ENCODE results near the gene LHX8.

Gene LHX8

DNA sequence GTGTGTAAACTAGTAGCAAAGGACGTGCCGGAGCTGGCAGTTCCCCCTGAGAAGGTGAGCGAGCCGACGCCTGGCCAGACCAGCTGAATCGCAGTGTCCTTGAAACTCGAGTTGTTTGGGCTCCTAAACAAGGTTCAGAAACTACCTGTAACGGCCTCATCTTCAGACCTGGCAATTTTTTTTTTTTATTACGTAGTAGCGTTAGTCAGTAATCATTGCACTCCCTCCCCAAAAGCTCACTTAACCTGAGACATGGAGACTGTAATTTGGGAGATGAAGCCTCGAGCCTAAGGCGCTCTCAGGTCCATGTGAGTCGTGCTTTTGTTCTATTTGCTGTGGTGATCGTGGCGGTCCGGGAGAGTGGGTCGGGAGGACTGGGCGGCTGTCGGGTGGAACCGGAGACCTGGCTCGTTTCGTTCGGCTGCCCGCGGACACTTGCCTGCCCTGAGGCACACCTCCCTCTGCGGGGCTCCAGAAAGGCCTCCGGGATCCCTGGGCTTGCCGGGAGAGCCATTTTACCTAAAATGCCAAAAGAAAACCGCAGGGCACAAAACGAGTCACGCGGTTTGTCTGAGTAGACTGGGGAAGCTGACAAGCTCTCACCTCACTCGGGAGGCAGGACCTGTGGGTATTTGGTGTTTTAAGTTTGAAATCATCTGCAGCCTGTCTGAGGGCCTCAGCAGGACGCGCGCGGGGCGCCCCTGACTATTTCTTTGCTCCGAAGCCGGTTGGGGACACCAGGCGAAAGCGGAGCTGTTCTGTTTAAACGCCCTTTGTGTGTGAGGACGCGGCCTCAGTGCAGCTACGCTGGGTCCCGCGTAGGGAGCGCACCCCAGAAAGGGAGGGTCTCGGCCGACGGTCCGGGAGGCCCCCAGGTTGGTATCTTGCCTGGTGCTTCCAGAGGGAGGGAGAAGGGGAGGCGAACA lies 722 bp downstream of the LHX8 start:
- H3K9me3 ChIP-seq (replicated peaks; ENCODE audit: low read length): no peaks in the 10 kb centered on the region
- H3K4me3 ChIP-seq (ENCODE audit: low read length): peak overlapping the region; percentile 59
- H3K27me3 ChIP-seq (ENCODE audit: control insufficient read depth, insufficient read depth, low read length): peaks cover 95% of the 10 kb centered on the region
- H3K9ac ChIP-seq (ENCODE audit: low read depth, low read length): no peak overlapping the region
- peak overlapping the region; percentile 73 for H3K4me2 ChIP-seq (ENCODE audit: low read length)
- H3K36me3 ChIP-seq (ENCODE audit: insufficient read depth, low read length): no peaks in the 10 kb centered on the region
- H3K4me1 ChIP-seq (ENCODE audit: control insufficient read depth, insufficient read depth, low read length): peaks cover 5% of the 10 kb centered on the region

DNA sequence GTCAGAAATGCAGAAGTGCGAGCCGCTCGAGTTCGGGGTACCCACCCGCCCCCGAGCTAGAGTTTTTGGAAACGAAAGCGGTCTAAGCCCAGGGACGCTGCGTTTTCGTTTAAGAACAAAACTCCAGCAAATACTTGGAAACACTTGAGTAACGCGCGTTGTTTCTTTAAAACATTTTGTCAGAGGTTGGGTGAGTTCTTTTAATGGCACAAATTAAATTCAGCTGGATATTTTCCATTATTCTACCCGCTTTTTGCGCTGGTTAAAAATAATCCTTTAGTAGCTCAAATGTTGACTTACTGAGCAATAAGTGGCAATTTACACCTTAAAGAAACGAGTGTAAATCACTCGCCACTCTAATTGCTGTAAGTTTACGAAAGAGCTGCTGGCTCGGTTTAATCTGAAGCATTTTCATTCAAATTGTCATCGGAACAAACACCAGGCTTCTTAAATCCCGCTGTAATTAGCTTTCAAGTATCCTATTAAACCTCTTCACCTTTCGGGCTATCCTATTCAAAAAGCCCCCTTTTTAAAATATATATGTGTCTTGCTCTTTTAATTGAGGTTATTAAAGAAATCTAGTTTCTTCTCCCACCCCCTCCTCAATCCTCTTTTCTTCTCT lies 1.5 kb downstream of the LHX8 start:
- peak overlapping the region; percentile 73 for H3K4me2 ChIP-seq (ENCODE audit: low read length)
- H3K4me3 ChIP-seq (ENCODE audit: low read length): peak overlapping the region; percentile 59
- H3K4me1 ChIP-seq (ENCODE audit: control insufficient read depth, insufficient read depth, low read length): peaks cover 5% of the 10 kb centered on the region
- H3K9ac ChIP-seq (ENCODE audit: low read depth, low read length): no peak overlapping the region
- no peaks in the 10 kb centered on the region for H3K9me3 ChIP-seq (replicated peaks; ENCODE audit: low read length)
- no peaks in the 10 kb centered on the region for H3K36me3 ChIP-seq (ENCODE audit: insufficient read depth, low read length)
- peaks cover 91% of the 10 kb centered on the region for H3K27me3 ChIP-seq (ENCODE audit: control insufficient read depth, insufficient read depth, low read length)

DNA sequence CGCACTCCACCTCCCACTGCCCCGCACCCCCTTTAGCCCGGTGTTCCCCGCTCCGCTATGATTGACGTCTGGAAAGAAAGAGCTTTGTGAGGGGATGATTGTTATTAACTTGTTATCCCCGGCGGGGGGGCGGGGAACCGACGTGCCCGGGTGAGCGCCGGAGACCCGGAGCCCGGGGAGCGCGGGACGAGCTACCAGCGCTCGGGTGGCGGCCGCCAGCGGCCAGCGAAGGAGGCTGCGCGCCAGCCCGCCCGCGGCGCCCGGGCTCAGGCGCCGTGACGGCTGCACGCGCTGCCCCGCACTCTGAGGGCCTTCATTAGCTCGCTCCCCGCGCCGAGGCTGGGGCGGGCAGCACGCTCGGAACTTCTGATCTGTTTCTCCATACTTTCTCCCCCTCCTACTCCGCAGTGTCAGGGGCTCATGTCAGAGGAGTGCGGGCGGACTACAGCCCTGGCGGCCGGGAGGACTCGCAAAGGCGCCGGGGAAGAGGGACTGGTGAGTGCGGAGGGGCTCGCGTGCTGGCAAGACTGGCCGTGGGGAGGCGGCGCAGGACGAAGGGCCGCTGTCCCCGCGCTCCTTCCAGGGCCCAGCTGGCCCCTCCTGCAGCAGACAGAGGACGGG lies 2.1 kb downstream of the LHX8 start:
- no peak overlapping the region for H3K9ac ChIP-seq (ENCODE audit: low read depth, low read length)
- peaks cover 86% of the 10 kb centered on the region for H3K27me3 ChIP-seq (ENCODE audit: control insufficient read depth, insufficient read depth, low read length)
- H3K4me3 ChIP-seq (ENCODE audit: low read length): no peak overlapping the region
- H3K4me2 ChIP-seq (ENCODE audit: low read length): peak overlapping the region; percentile 26
- no peaks in the 10 kb centered on the region for H3K36me3 ChIP-seq (ENCODE audit: insufficient read depth, low read length)
- H3K4me1 ChIP-seq (ENCODE audit: control insufficient read depth, insufficient read depth, low read length): peaks cover 5% of the 10 kb centered on the region
- no peaks in the 10 kb centered on the region for H3K9me3 ChIP-seq (replicated peaks; ENCODE audit: low read length)

DNA sequence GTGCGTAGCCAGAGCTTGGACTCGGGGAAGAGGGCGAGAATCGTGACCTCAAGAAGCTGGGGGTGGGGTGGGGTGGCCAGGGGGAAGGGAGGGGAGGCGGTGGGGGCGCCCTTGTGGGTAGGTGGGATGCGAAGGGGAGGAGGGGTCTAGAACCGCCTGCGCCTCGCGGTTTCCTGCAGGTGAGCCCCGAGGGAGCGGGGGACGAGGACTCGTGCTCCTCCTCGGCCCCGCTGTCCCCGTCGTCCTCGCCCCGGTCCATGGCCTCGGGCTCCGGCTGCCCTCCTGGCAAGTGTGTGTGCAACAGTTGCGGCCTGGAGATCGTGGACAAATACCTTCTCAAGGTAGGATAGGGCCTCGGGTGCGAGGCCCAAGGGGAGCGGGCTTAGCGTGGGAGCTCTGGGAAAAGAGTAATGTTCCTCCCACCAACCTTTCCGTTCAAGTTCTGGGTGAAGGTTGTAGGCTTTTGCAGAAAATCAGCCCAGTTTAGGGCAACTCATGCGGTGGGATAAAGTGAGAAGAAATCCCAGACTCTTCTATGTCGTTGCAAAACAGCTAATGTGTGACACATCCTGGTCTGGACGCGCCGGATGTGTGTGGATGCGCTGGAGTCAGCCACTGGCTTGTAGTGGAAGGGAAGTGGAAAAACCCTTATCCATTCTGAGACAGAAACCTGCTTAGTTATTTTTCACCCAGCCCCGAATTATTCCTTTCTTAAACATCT lies 2.9 kb downstream of the LHX8 start:
- Histone ChIP-seq H3K36me3 (ENCODE audit: insufficient read depth, low read length) (no peaks in the 10 kb centered on the region), H3K4me3 (ENCODE audit: low read length) (no peak overlapping the region), H3K27me3 (ENCODE audit: control insufficient read depth, insufficient read depth, low read length) (peaks cover 84% of the 10 kb centered on the region), H3K4me1 (ENCODE audit: control insufficient read depth, insufficient read depth, low read length) (peaks cover 5% of the 10 kb centered on the region), H3K9ac (ENCODE audit: low read depth, low read length) (no peak overlapping the region), H3K4me2 (ENCODE audit: low read length) (no peak overlapping the region), H3K9me3 (replicated peaks; ENCODE audit: low read length) (no peaks in the 10 kb centered on the region)

DNA sequence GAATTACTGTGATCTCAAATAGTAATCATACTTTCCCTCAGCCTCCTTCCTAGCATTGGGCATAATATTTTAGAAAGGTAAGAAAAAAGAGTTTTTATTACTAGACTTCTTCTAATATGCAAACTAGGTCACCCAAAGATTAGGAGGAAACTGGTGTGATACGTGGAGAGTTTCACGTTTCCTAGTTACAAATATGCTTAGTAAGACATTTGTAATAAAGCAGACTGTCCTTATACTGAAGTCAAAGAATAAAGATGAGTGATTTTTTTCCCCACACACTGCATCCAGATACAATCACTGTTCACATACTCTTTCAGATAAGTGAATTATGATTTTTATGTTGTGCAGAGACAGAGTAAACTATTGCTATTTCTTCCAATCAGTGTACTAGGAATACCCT lies 17.9 kb downstream of the LHX8 start:
- Histone ChIP-seq H3K4me3 (ENCODE audit: low read length) (no peak overlapping the region), H3K36me3 (ENCODE audit: insufficient read depth, low read length) (no peaks in the 10 kb centered on the region), H3K4me2 (ENCODE audit: low read length) (no peak overlapping the region), H3K9me3 (replicated peaks; ENCODE audit: low read length) (no peaks in the 10 kb centered on the region), H3K9ac (ENCODE audit: low read depth, low read length) (no peak overlapping the region), H3K4me1 (ENCODE audit: control insufficient read depth, insufficient read depth, low read length) (no peaks in the 10 kb centered on the region), H3K27me3 (ENCODE audit: control insufficient read depth, insufficient read depth, low read length) (no peaks in the 10 kb centered on the region)

DNA sequence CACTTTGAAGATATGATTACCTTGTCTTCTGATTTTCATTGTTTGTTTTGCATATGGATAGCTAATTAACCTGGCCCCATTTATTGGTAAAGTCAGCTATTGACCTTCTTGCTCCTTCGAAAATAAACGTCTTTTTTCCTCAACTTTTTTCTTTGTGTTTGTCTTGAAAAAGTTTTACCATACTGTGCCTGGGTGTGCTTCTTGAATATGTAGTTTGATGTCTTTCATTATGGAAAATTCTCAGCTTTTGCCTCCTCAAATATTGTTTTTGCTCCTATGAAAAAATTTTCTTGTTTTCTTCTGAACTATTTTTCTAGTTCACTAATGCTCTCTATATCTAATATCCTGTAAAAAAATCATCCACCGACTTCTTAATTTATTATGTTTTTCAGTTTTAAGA lies 25.0 kb downstream of the LHX8 start:
- no peak overlapping the region for H3K9ac ChIP-seq (ENCODE audit: low read depth, low read length)
- no peaks in the 10 kb centered on the region for H3K4me1 ChIP-seq (ENCODE audit: control insufficient read depth, insufficient read depth, low read length)
- H3K27me3 ChIP-seq (ENCODE audit: control insufficient read depth, insufficient read depth, low read length): no peaks in the 10 kb centered on the region
- no peaks in the 10 kb centered on the region for H3K36me3 ChIP-seq (ENCODE audit: insufficient read depth, low read length)
- no peak overlapping the region for H3K4me3 ChIP-seq (ENCODE audit: low read length)
- H3K9me3 ChIP-seq (replicated peaks; ENCODE audit: low read length): no peaks in the 10 kb centered on the region
- H3K4me2 ChIP-seq (ENCODE audit: low read length): no peak overlapping the region

DNA sequence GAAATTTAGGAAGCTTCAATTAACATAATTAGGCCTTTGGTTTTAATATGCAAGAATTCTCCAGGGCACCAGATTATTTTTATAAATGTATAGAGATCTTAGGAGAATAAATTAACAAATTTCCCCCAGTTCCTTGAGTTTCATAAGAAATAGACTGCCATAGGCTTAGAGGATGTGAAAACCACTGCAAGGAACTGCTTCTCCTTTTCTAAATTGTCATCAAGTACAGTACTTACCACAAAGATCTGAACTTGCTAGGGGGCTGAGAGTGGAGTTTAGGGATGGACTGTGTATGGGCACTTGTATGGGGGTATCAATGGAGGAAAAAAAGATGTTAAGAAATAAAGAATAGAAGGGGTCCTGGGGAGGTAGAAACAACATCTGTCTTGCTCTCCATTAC lies 31.1 kb downstream of the LHX8 start:
- H3K36me3 ChIP-seq (ENCODE audit: insufficient read depth, low read length): no peaks in the 10 kb centered on the region

DNA sequence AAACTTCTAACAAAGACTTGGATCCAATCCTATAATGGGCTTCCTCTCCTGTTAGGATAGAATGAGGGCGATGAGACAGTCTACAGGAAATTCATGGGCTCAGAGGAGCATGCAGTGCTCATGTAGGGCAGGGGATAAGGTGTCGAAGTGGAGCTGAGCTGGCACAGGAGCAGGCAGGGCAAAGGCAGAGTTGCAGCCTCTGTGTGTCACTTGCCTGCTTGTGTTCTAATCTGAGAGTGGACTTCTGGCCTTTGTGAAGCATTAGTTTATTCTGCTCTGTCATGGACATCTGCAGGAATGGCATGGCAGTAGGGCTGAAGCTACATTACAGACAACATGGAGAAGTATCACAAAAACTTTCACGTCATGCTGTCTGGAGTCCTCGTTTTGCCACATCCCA lies 32.6 kb downstream of the LHX8 start:
- Histone ChIP-seq H3K4me2 (ENCODE audit: low read length) (no peak overlapping the region), H3K27me3 (ENCODE audit: control insufficient read depth, insufficient read depth, low read length) (no peaks in the 10 kb centered on the region), H3K4me3 (ENCODE audit: low read length) (no peak overlapping the region), H3K4me1 (ENCODE audit: control insufficient read depth, insufficient read depth, low read length) (no peaks in the 10 kb centered on the region), H3K36me3 (ENCODE audit: insufficient read depth, low read length) (no peaks in the 10 kb centered on the region), H3K9me3 (replicated peaks; ENCODE audit: low read length) (no peaks in the 10 kb centered on the region), H3K9ac (ENCODE audit: low read depth, low read length) (no peak overlapping the region)

More for the DNA sequence above, 31.1 kb downstream of the LHX8 start:
- Histone ChIP-seq H3K4me3 (ENCODE audit: low read length) (no peak overlapping the region), H3K4me1 (ENCODE audit: control insufficient read depth, insufficient read depth, low read length) (no peaks in the 10 kb centered on the region), H3K9ac (ENCODE audit: low read depth, low read length) (no peak overlapping the region), H3K9me3 (replicated peaks; ENCODE audit: low read length) (no peaks in the 10 kb centered on the region), H3K27me3 (ENCODE audit: control insufficient read depth, insufficient read depth, low read length) (no peaks in the 10 kb centered on the region), H3K4me2 (ENCODE audit: low read length) (no peak overlapping the region)

DNA sequence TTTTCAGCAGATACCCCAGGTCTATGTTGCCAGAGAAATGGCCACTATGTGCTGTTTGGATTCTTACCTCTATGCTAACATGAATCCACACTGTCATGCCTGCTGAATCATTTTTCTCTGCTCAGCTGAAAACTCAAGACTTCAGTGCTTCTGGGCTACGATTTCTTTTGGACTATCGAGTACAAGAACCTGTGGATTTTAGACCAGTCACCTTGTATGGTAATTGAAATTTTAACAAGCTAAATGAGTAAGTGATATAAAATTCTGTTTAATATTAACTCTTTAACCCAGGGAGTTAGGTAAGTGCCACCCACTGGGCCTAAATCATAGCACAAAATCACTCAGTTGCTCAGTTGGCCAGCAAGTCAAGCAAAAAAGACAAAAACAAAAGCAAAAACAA lies 35.8 kb downstream of the LHX8 start:
- no peaks in the 10 kb centered on the region for H3K27me3 ChIP-seq (ENCODE audit: control insufficient read depth, insufficient read depth, low read length)
- no peak overlapping the region for H3K9ac ChIP-seq (ENCODE audit: low read depth, low read length)
- no peaks in the 10 kb centered on the region for H3K4me1 ChIP-seq (ENCODE audit: control insufficient read depth, insufficient read depth, low read length)
- no peak overlapping the region for H3K4me2 ChIP-seq (ENCODE audit: low read length)
- no peak overlapping the region for H3K4me3 ChIP-seq (ENCODE audit: low read length)
- no peaks in the 10 kb centered on the region for H3K36me3 ChIP-seq (ENCODE audit: insufficient read depth, low read length)
- H3K9me3 ChIP-seq (replicated peaks; ENCODE audit: low read length): no peaks in the 10 kb centered on the region

DNA sequence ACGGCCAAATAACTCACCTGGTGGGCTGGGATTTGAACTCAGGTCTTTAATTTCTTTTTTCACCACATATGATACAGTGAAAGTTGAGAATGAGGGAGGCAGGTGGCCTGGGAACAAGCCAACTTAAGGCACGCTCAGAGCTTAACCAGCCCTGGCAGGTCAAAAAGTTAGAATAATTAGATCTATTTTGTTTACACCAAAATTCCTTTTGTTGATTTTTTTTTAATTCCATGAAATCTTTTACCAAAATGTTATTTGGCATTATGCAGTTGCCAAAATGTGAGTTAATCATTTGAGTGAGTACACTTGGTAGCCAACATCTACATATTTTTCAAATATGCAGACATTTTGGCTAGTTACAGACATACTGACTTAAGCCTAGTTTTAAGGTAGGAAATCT lies 36.8 kb downstream of the LHX8 start:
- no peaks in the 10 kb centered on the region for H3K36me3 ChIP-seq (ENCODE audit: insufficient read depth, low read length)
- no peak overlapping the region for H3K4me2 ChIP-seq (ENCODE audit: low read length)
- H3K4me3 ChIP-seq (ENCODE audit: low read length): no peak overlapping the region
- no peaks in the 10 kb centered on the region for H3K4me1 ChIP-seq (ENCODE audit: control insufficient read depth, insufficient read depth, low read length)
- no peaks in the 10 kb centered on the region for H3K27me3 ChIP-seq (ENCODE audit: control insufficient read depth, insufficient read depth, low read length)
- H3K9ac ChIP-seq (ENCODE audit: low read depth, low read length): no peak overlapping the region
- no peaks in the 10 kb centered on the region for H3K9me3 ChIP-seq (replicated peaks; ENCODE audit: low read length)

DNA sequence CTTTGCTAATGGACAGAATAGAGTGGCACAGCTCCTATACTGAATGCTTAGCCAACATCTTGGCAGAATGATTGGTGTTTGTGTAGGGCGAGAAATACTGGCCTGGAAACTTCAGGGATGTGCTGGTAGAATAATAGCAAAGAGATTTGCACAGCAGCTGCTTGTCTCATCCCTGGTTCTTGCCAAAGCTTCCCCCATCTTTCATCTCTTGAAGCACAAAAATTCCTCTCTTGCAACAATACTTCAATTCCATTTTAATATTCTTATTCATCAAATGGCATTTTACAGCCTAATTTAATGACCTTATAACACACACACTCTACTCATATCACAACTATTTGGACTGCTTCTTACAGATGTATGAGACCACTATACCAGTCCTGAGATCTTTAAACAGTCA lies 37.7 kb downstream of the LHX8 start:
- H3K4me2 ChIP-seq (ENCODE audit: low read length): no peak overlapping the region
- no peak overlapping the region for H3K9ac ChIP-seq (ENCODE audit: low read depth, low read length)
- no peak overlapping the region for H3K4me3 ChIP-seq (ENCODE audit: low read length)
- no peaks in the 10 kb centered on the region for H3K9me3 ChIP-seq (replicated peaks; ENCODE audit: low read length)
- H3K27me3 ChIP-seq (ENCODE audit: control insufficient read depth, insufficient read depth, low read length): no peaks in the 10 kb centered on the region
- H3K36me3 ChIP-seq (ENCODE audit: insufficient read depth, low read length): no peaks in the 10 kb centered on the region
- no peaks in the 10 kb centered on the region for H3K4me1 ChIP-seq (ENCODE audit: control insufficient read depth, insufficient read depth, low read length)

Measured in skeletal muscle satellite cell (primary cell).